Measurements from ENCODE around the gene LRWD1. TPM values are rescaled to one million over a fixed set of nuclear protein-coding genes. Genes with fewer than 3 reads are reported as not detected.

The LRWD1 gene
- polyA plus RNA-seq, 2 of the 4 experiments (the other 2 are of a cell fraction): 10.7 to 28.1 TPM

- no peak for ATAC-seq
- POLR2A ChIA-PET: no interaction called here
- TF ChIP-seq CHD2 (IDR thresholded peaks at IDR 0.05; ENCODE audit: low read length, partially characterized antibody) (no peak), PHF8 (IDR thresholded peaks at IDR 0.05; ENCODE audit: borderline replicate concordance, low read depth) (no peak), CHD4 (IDR thresholded peaks at IDR 0.05; ENCODE audit: borderline replicate concordance) (no peak)
- Histone ChIP-seq H3K27ac (no peak overlapping the region), H3K9me3 (no peaks in the 10 kb centered on the region), H3K4me1 (peaks cover 41% of the 10 kb centered on the region), H3K4me3 (no peak overlapping the region), H3K4me2 (no peak overlapping the region)
- 92% methylated on average over 10 of the region's 10 CpGs for WGBS (ENCODE audit: missing lambda C conversion rate)
- FAIRE-seq: no peak
- DNase-seq (ENCODE audit: low read depth in 1 of 2, low spot score in 1 of 2): no peak
- CTCF ChIA-PET: interaction anchor here (1.6 kb wide), 1 partner anchor 45 kb away, joined by 4 read pairs; no protein-coding TSS in a partner anchor
Observed at GRCh38 chr7:102436118-102436517, 28.7 kb upstream of the LRWD1 start.

DNA sequence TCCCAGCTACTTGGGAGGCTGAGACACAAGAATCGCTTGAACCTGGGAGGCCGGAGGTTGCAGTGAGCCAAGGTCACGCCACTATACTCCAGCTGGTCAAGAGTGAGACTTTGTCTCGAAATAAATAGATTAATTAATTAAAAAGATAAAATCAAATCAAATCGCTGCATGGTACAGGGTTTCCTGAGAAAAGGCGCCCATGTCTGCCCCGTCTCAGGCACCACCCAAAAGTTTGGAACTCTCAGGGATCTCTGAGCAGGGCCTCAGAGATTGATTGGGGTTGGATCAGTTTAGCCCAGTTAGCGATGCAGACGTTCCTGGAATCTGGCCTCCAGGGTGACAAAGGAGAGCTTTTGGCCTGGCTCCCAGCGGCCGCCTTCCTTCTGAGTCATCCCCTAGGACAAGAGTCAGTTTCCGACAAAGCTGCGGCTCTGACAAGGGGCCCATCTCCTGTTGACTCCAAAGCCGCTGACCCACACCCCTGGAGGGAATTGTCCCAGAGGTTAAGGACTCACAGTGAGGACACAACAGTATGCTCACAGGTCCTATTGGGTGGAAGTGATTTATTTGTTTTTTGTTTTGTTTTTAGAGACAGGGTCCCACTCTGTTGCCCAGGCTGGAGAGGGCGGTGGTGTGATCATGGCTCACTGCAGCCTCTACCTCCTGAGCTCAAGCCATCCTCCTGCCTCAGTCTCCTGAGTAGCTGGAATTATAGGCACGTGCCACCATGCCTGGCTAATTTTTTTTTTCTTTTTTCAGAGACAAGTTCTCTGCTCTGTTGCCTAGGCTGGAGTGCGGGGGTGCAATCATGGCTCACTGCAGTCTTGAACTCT, 24.6 kb upstream of the LRWD1 start:
- peak overlapping the region; percentile 64 for H3K4me2 ChIP-seq
- H3K4me3 ChIP-seq: no peak overlapping the region
- POLR2A ChIA-PET: no interaction called here

GRCh38 chr7:102444961-102445673, 19.7 kb upstream of the LRWD1 start:
- ATAC-seq (no peak), DNase-seq (ENCODE audit: low read depth in 1 of 2, low spot score in 1 of 2) (no peak), FAIRE-seq (no peak)
- Histone ChIP-seq H3K4me2 (no peak overlapping the region), H3K9me3 (no peaks in the 10 kb centered on the region), H3K4me1 (peaks cover 7% of the 10 kb centered on the region), H3K27ac (no peak overlapping the region), H3K4me3 (no peak overlapping the region)
- 85% methylated on average over 17 of the region's 17 CpGs for WGBS (ENCODE audit: missing lambda C conversion rate)
- ChIA-PET CTCF (interaction anchor here (1.5 to 1.8 kb wide), 2 partner anchors 11 to 32 kb away, joined by 4 read pairs; no protein-coding TSS in a partner anchor), POLR2A (no interaction called here)
- TF ChIP-seq NPAS2 (CRISPR knock-in tag; IDR thresholded peaks at IDR 0.05; ENCODE audit: borderline replicate concordance) (no peak), MAZ (IDR thresholded peaks at IDR 0.05; ENCODE audit: borderline replicate concordance, low read depth, low read length) (no peak), ATOH8 (CRISPR knock-in tag; IDR thresholded peaks at IDR 0.05; ENCODE audit: low read depth) (no peak), ZFP36 (IDR thresholded peaks at IDR 0.05; ENCODE audit: borderline replicate concordance, partially characterized antibody) (no peak), PHF8 (IDR thresholded peaks at IDR 0.05; ENCODE audit: borderline replicate concordance, low read depth) (no peak), RFX5 (IDR thresholded peaks at IDR 0.05) (no peak), SMC3 (IDR thresholded peaks at IDR 0.05) (no peak), MAX (IDR thresholded peaks at IDR 0.05) (no peak), TFCP2L1 (CRISPR knock-in tag; IDR thresholded peaks at IDR 0.05) (no peak), RAD21 (conservative IDR thresholded peaks at IDR 0.05 in 1 of 2, IDR thresholded peaks at IDR 0.05 in 1 of 2) (no peak), EHF (CRISPR knock-in tag; IDR thresholded peaks at IDR 0.05) (no peak), GATA3 (IDR thresholded peaks at IDR 0.05; ENCODE audit: borderline replicate concordance) (no peak)
- TF ChIP-seq, protein P1, sequence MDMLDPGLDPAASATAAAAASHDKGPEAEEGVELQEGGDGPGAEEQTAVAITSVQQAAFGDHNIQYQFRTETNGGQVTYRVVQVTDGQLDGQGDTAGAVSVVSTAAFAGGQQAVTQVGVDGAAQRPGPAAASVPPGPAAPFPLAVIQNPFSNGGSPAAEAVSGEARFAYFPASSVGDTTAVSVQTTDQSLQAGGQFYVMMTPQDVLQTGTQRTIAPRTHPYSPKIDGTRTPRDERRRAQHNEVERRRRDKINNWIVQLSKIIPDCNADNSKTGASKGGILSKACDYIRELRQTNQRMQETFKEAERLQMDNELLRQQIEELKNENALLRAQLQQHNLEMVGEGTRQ (IDR thresholded peaks at IDR 0.05): no peak
- TF ChIP-seq, protein P2, sequence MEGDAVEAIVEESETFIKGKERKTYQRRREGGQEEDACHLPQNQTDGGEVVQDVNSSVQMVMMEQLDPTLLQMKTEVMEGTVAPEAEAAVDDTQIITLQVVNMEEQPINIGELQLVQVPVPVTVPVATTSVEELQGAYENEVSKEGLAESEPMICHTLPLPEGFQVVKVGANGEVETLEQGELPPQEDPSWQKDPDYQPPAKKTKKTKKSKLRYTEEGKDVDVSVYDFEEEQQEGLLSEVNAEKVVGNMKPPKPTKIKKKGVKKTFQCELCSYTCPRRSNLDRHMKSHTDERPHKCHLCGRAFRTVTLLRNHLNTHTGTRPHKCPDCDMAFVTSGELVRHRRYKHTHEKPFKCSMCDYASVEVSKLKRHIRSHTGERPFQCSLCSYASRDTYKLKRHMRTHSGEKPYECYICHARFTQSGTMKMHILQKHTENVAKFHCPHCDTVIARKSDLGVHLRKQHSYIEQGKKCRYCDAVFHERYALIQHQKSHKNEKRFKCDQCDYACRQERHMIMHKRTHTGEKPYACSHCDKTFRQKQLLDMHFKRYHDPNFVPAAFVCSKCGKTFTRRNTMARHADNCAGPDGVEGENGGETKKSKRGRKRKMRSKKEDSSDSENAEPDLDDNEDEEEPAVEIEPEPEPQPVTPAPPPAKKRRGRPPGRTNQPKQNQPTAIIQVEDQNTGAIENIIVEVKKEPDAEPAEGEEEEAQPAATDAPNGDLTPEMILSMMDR (IDR thresholded peaks at IDR 0.05): no peak
- TF ChIP-seq, protein P3, sequence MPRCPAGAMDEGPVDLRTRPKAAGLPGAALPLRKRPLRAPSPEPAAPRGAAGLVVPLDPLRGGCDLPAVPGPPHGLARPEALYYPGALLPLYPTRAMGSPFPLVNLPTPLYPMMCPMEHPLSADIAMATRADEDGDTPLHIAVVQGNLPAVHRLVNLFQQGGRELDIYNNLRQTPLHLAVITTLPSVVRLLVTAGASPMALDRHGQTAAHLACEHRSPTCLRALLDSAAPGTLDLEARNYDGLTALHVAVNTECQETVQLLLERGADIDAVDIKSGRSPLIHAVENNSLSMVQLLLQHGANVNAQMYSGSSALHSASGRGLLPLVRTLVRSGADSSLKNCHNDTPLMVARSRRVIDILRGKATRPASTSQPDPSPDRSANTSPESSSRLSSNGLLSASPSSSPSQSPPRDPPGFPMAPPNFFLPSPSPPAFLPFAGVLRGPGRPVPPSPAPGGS (IDR thresholded peaks at IDR 0.05): no peak

More for the DNA sequence above, 24.6 kb upstream of the LRWD1 start:
- 37% methylated on average over 17 of the region's 17 CpGs for WGBS (ENCODE audit: missing lambda C conversion rate)
- H3K27ac ChIP-seq: peak overlapping the region; percentile 44 to 65; a peak in 5 of 6 replicates
- FAIRE-seq (no peak), ATAC-seq (peak; percentile 93 to 94), DNase-seq (ENCODE audit: low read depth in 1 of 2, low spot score in 1 of 2) (peak; percentile 70 to 89)
- 0 out of 2 replicates have a peak, but pooled peaks have one; percentile 27 for TF ChIP-seq MAX (IDR thresholded peaks at IDR 0.05)
- TF ChIP-seq HMGXB4 (CRISPR knock-in tag; IDR thresholded peaks at IDR 0.05; ENCODE audit: borderline replicate concordance): no peak
- TF ChIP-seq HOXA7 (CRISPR knock-in tag; IDR thresholded peaks at IDR 0.05): no peak
- no peak for TF ChIP-seq FOSL2 (IDR thresholded peaks at IDR 0.05)
- peak; percentile 75 for TF ChIP-seq FOSL2 (CRISPR knock-in tag; IDR thresholded peaks at IDR 0.05)
- H3K4me1 ChIP-seq: peaks cover 15% of the 10 kb centered on the region
- no peaks in the 10 kb centered on the region for H3K9me3 ChIP-seq
- CTCF ChIA-PET: interaction anchor here (0.9 to 2.6 kb wide), 6 partner anchors 17 to 35 kb away, joined by 3 to 9 read pairs (median 3); no protein-coding TSS in a partner anchor
